HG03175 (cell line): ENCODE data around the gene SBNO1.
"Not testable (repeated sequence)": the region's sequence is repeated elsewhere in the genome, so short reads cannot be mapped to it uniquely, and the experiment has no call there.

Experiments used
- ATAC-seq: cut with Tn5 transposase; IDR thresholded peaks from one replicate; pipeline ENCODE4 v1.9.1; 2021; ENCODE audit warnings: mild to moderate bottlenecking, moderate library complexity; ENCODE audit not compliant: unreplicated experiment

The SBNO1 gene

DNA sequence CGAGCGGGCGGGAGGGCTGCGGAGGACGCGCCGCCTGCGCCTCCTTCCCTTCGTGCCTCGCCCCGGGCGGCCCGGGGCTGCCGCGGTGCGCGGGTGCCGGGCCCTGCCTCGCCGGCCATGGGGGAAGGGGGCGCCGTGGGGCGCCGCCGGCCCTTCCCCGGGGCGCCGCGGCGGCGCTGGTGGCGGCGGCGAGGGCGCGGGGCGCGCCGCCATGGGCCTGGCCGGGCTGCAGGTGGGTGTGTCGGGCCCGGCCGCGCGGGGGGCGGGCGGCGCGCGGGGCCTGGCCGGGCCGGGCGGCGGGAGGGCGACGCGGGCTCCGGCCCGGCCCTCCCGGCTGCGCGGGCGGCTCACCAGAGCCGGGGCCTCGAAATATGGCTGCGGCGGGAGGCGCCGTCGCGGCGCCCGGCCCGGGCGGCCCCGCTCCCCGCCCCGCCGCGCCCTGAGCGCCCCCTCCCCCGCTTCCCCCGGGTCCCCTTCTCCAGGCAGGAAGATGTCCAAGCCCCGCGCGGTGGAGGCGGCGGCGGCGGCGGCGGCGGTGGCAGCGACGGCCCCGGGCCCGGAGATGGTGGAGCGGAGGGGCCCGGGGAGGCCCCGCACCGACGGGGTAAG lies 24.4 kb upstream of the SBNO1 start:
- no peak for ATAC-seq

DNA sequence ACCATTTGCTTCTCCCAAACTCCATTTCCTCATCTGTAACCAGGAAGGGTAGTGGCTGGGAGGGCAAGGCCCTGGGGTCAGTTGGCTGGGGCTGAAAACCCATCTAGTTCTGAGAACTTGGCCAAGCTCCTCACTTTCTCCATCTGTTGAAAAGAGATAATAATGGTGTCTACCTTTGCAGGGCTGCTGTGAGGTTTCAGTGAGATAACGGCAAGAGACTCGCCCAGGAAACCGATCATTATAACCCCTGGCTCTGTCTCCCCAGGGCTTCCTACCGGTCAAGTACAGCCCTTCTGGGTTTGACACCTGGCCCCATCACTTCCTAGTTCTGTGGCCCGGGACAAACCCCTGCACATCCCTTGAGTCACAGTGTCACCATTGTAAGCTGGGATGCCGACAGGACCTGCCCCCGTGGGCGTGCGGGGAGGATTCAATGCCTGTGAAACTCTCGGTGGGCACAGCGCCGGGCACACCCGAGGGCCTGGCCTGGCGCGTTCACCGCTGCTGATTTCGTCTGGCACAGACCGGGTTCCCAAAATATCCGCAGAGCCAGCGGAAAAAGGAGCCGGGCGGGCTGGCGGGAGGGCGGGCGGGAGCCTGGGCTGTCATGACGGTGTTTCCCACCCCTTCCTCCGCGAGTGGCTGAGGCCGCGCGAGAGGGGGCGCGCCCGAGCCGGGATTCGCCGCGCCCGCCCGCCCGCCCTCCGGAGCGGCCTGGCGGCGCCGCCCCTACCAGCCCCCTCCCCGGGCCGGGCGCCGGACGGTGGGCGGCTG lies 23.7 kb upstream of the SBNO1 start:
- ATAC-seq = peak; percentile 37

DNA sequence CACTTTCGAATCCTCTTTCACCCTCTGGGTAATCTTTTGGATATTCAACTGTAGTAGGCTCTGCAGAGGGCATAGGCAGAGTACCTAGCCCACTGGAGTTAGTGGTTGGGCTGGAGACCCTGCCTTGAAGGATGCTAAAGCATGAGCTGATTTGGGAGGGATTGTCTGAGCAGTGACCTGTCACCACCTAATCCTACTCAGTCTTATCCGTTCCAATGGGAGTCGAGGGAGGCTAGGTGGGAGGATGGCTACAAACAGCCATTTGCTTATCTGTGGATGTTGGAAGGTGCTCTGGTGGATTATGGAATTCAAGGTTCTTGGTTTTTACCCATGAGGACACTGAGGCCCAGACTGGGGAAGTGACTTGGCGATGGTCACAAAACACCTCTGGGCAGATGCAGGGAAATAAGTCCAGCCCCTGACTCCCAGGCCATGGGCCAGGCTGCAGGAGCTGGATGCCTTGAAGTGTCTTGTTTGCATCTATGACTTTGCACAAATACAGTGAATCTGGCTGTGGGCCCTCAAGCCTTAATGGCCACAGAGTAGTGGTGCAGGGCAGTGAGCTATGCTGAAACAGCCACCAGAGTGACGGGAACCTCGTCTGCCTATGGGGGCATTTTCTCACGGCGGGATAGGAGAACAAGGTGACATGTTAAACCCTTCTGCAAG lies 23.0 kb upstream of the SBNO1 start:
- ATAC-seq = no peak

DNA sequence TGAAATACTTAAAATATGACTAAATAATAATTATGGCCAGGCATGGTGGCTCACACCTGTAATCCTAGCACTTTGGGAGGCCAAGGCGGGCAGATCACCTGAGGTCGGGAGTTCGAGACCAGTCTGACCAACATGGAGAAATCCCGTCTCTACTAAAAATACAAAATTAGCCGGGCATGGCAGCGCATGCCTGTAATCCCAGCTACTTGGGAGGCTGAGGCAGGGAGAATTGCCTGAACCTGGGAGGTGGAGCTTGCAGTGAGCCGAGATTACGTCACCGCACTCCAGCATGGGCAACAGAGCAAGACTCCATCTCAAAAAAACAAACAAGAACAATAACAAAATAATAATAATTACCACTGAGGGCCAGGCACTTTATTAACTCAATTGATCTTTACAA lies 20.9 kb upstream of the SBNO1 start:
- ATAC-seq = not testable (repeated sequence)

GRCh38 chr12:123384994-123385376 lies 20.3 kb upstream of the SBNO1 start:
- no peak for ATAC-seq

DNA sequence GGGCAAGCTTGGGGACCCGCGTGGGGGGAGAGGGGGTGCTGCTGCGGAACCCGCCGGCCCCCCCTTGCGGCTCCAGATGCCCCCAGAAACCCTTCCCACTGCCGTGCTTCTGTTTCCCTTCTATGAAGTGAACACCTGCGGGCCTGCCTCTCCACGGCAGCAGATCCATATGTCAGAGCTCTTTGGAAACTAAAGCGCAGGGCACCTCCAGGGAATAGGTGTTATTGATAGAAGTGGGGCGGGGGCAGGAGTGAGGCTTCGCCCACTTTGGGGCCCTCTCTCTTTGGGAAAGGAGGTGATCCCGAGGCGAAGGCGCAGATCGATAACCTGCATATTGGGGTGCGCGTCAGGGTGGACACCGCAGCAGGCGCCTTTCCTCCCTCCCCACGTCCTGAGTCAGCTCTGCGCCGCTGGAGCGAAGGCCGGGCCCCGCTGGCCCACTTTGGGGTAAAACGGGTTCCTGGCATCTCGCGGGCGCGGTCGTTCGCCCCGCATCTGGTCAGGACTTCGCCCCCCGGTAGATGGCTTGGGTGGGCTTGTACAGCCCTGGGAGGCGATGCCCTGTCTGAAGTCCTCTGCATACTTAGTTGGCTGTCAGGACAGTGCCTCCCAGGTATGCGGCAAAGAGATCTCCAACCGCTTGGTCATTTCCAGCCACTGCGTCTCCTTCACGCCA lies 19.8 kb upstream of the SBNO1 start:
- ATAC-seq = no peak

DNA sequence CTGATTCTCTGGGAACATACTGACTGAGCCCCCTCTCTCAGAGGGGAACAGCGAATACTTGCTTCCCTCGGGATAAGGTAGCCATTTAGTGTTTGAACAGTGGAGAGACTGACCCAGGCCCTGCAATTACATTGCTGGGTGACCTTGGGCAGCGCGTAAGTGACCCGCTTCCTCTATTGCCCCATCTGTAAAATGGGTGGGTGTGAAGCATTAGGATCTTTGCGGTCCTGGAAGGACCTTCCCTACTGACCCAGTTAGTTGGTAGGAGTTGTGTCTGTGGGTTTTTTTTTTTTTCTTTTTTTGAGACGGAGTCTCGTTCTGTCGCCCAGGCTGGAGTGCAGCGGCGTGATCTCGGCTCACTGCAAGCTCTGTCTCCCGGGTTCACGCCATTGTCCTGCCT lies 18.0 kb upstream of the SBNO1 start:
- no peak for ATAC-seq

DNA sequence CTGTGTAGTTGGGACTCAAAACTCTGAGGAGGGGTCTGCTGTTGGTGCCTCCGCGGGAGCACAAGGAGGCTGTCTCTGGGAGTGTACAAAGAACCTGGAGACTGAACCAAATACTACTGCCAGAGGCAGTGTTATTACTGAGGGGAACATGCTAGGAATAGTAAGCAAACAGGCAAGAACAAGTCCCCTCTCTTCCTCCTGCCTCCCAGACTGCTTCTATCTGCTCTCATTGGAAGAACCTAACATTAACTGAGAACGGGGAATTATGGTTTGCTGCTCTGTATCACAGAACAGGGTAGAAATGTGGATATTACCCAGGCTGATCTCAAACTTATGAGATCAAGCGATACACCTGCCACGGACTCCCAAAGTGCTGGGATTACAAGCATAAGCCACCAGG lies 14.7 kb upstream of the SBNO1 start:
- ATAC-seq = no peak

DNA sequence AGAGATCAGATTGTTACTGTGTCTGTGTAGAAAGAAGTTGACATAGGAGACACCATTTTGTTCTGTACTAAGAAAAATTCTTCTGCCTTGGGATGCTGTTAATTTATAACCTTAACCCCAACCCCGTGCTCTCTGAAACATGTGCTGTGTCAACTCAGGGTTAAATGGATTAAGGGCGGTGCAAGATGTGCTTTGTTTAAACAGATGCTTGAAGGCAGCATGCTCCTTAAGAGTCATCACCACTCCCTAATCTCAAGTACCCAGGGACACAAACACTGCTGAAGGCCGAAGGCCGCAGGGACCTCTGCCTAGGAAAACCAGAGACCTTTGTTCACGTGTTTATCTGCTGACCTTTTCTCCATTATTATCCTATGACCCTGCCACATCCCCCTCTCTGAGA lies 7.8 kb upstream of the SBNO1 start:
- not testable (repeated sequence) for ATAC-seq

DNA sequence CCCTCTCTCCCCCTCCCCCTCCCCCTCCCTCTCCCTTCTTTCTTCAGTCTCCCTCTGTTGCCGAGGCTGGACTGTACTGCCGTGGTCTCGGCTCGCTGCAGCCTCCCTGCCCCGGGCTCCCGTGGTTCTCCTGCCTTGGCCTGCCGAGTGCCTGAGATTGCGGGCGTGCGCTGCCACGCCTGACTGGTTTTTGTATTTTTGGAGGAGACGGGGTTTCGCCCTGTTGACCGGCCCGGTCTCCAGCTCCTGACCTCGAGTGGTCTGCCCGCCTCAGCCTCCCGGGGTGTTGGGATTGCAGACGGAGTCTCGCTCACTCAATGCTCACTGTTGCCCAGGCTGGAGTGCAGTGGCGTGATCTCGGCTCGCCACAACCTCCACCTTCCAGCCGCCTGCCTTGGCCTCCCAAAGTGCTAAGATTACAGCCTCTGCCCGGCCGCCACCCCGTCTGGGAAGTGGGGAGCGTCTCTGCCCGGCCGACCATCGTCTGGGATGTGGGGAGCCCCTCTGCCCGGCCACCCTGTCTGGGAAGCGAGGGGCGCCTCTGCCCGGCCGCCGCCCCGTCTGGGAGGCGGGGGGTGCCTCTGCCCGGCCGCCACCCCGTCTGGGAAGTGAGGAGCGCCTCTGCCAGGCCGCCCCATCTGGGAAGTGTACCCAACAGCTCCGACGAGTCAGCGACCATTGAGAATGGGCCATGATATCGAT lies 7.2 kb upstream of the SBNO1 start:
- ATAC-seq = not testable (repeated sequence)

DNA sequence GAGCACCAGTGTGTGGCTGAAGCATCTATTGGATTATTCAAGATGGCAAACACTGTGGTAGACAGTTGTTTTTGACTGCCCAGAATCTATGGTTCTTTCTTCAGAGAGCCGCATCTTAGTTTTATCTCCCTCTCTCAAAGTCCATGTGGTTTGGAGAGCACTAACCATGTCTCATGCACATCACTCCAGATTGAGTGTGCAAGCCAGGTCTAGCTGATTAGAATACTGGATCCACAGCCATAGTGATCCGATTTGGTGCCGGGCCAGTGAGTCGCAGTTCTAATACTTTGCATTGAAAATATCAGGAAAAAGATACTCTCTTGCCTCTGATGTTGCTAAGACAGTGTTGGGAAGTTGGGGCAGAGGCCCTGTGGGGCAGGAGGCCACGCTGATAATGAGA lies 4.6 kb upstream of the SBNO1 start:
- no peak for ATAC-seq

GRCh38 chr12:123368431-123368830 lies 3.8 kb upstream of the SBNO1 start:
- ATAC-seq = not testable (repeated sequence)

DNA sequence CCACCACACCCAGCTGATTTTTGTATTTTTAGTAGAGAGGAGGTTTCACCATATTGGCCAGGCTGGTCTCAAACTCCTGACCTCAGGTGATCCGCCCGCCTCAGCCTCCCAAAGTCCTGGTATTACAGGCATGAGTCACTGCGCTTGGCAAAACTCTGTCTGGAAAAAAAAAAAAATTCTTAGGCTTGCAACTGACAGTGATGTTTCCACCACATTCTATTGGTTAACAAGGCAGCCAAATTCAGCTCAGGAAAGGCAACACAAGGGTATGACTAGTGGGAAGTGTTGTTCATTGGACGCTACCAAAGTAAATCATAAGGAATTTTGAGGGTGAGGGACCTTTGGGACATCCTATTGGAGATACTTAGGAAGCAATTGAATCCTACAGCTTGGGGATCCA lies 2.9 kb upstream of the SBNO1 start:
- ATAC-seq = no peak

- ATAC-seq = peak; percentile 75
Measured at GRCh38 chr12:123365025-123365917, 624 bp upstream of the SBNO1 start.

GRCh38 chr12:123363740-123364531 lies 711 bp downstream of the SBNO1 start:
- ATAC-seq = no peak

- ATAC-seq = no peak
Measured at GRCh38 chr12:123363390-123363739, 1.3 kb downstream of the SBNO1 start.

- ATAC-seq = no peak
Measured at GRCh38 chr12:123358035-123358434, 6.6 kb downstream of the SBNO1 start.

DNA sequence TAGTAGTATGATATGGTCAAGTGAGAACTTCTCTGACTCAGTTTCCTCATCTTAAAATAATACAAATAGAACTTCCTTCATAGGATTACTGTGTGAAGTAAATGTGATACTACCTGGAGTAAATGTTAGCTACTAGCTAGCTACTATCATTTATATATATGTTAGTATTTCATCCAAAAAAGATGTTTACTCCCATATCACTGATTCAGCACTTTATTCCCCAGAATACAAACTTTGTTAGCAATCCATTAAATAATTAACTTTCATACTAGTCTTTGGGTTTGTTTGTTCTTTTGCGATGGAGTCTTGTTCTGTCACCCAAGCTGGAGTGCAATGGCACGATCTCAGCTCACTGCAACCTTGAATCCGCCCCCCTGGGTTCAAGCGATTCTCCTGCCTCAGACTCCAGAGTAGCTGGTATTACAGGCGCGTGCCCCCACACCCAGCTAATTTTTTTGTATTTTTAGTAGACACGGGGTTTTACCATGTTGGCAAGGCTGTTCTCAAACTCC lies 8.4 kb downstream of the SBNO1 start:
- no peak for ATAC-seq

- ATAC-seq = no peak
Measured at GRCh38 chr12:123354600-123354999, 10.0 kb downstream of the SBNO1 start.
